HEK293 (cell line): ENCODE data around the gene NRG2.

Source experiments
- GLIS1 ChIP-seq: fragments of 450-650 bp; formaldehyde crosslinking; IDR thresholded peaks from 2 replicates; pipeline ENCODE4 v1.5.1; 2016; ENCODE audit warnings: missing biosample characterization, missing genetic modification characterization
- KLF16 ChIP-seq: fragments of 450-650 bp; formaldehyde crosslinking; IDR thresholded peaks from 2 replicates; pipeline ENCODE4 v1.5.1; 2017; ENCODE audit warnings: missing biosample characterization, missing genetic modification characterization
- PRDM1 ChIP-seq: fragments of 450-650 bp; formaldehyde crosslinking; IDR thresholded peaks from 2 replicates; pipeline ENCODE4; 2016; ENCODE audit warnings: missing biosample characterization, missing genetic modification characterization
- REPIN1 ChIP-seq: fragments of 450-650 bp; formaldehyde crosslinking; IDR thresholded peaks from 2 replicates; pipeline ENCODE4 v1.5.1; 2017; ENCODE audit warnings: missing biosample characterization, missing genetic modification characterization, low read depth
- SCRT1 ChIP-seq: fragments of 450-650 bp; formaldehyde crosslinking; IDR thresholded peaks from 2 replicates; pipeline ENCODE4 v1.5.1; 2016; ENCODE audit warnings: missing biosample characterization, missing genetic modification characterization, borderline replicate concordance
- ZBTB17 ChIP-seq: fragments of 450-650 bp; formaldehyde crosslinking; IDR thresholded peaks from 2 replicates; pipeline ENCODE4 v1.5.1; 2016; ENCODE audit warnings: missing biosample characterization, missing genetic modification characterization
- ZBTB20 ChIP-seq: fragments of 450-650 bp; formaldehyde crosslinking; IDR thresholded peaks from 2 replicates; pipeline ENCODE4 v1.5.1; 2016; ENCODE audit warnings: missing biosample characterization, missing genetic modification characterization
- ZEB2 ChIP-seq: fragments of 450-650 bp; formaldehyde crosslinking; IDR thresholded peaks from 2 replicates; pipeline ENCODE4 v1.5.1; 2016; ENCODE audit warnings: missing biosample characterization, missing genetic modification characterization
- ZFP3 ChIP-seq: fragments of 450-650 bp; formaldehyde crosslinking; IDR thresholded peaks from 2 replicates; pipeline ENCODE4 v1.5.1; 2016; ENCODE audit warnings: low read depth, missing biosample characterization, missing genetic modification characterization
- ZFP69B ChIP-seq: fragments of 450-650 bp; formaldehyde crosslinking; IDR thresholded peaks from 2 replicates; pipeline ENCODE4 v1.5.1; 2016; ENCODE audit warnings: missing biosample characterization, missing genetic modification characterization
- ZIC2 ChIP-seq: fragments of 450-650 bp; formaldehyde crosslinking; IDR thresholded peaks from 2 replicates; pipeline ENCODE4 v1.5.1; 2016; ENCODE audit warnings: missing biosample characterization, missing genetic modification characterization
- ZNF157 ChIP-seq: fragments of 450-650 bp; formaldehyde crosslinking; IDR thresholded peaks from 2 replicates; pipeline ENCODE4 v1.5.1; 2016; ENCODE audit warnings: missing biosample characterization, missing genetic modification characterization
- ZNF175 ChIP-seq: fragments of 450-650 bp; formaldehyde crosslinking; IDR thresholded peaks from 2 replicates; pipeline ENCODE4 v1.5.1; 2016; ENCODE audit warnings: missing biosample characterization, missing genetic modification characterization
- ZNF324 ChIP-seq: fragments of 450-650 bp; formaldehyde crosslinking; IDR thresholded peaks from 2 replicates; pipeline ENCODE4 v1.5.1; 2016; ENCODE audit warnings: missing biosample characterization, missing genetic modification characterization
- ZNF350 ChIP-seq: fragments of 450-650 bp; formaldehyde crosslinking; IDR thresholded peaks from 2 replicates; pipeline ENCODE4 v1.5.0; 2017; ENCODE audit warnings: missing biosample characterization, mild to moderate bottlenecking, missing genetic modification characterization
- ZNF394 ChIP-seq: fragments of 450-650 bp; formaldehyde crosslinking; IDR thresholded peaks from 2 replicates; pipeline ENCODE4 v1.5.1; 2016; ENCODE audit warnings: missing biosample characterization, missing genetic modification characterization, mild to moderate bottlenecking, moderate library complexity, borderline replicate concordance
- ZNF510 ChIP-seq: fragments of 450-650 bp; formaldehyde crosslinking; IDR thresholded peaks from 2 replicates; pipeline ENCODE4 v1.5.1; 2018; ENCODE audit warnings: mild to moderate bottlenecking, missing genetic modification characterization, missing biosample characterization; ENCODE audit not compliant: insufficient replicate concordance
- ZNF549 ChIP-seq: fragments of 450-650 bp; IDR thresholded peaks from 2 replicates; pipeline ENCODE4 v1.5.1; 2018; ENCODE audit warnings: missing biosample characterization, missing genetic modification characterization, mild to moderate bottlenecking, inconsistent platforms, moderate library complexity
- ZNF555 ChIP-seq: fragments of 450-650 bp; formaldehyde crosslinking; conservative IDR thresholded peaks from 2 replicates; pipeline ENCODE4 v1.5.1; 2017; ENCODE audit warnings: missing biosample characterization, mild to moderate bottlenecking, missing genetic modification characterization, inconsistent platforms
- ZNF596 ChIP-seq: fragments of 450-650 bp; IDR thresholded peaks from 2 replicates; pipeline ENCODE4 v1.5.0; 2018; ENCODE audit warnings: missing biosample characterization, mild to moderate bottlenecking, missing genetic modification characterization, moderate library complexity
- ZNF623 ChIP-seq: fragments of 450-650 bp; formaldehyde crosslinking; IDR thresholded peaks from 2 replicates; pipeline ENCODE4 v1.5.1; 2016; ENCODE audit warnings: missing biosample characterization, missing genetic modification characterization
- ZNF660 ChIP-seq: fragments of 450-650 bp; IDR thresholded peaks from 2 replicates; pipeline ENCODE4 v1.5.1; 2018; ENCODE audit warnings: missing biosample characterization, mild to moderate bottlenecking, missing genetic modification characterization
- ZNF707 ChIP-seq: fragments of 450-650 bp; formaldehyde crosslinking; IDR thresholded peaks from 2 replicates; pipeline ENCODE4 v1.5.1; 2016; ENCODE audit warnings: missing biosample characterization, missing genetic modification characterization
- ZNF76 ChIP-seq: fragments of 450-650 bp; formaldehyde crosslinking; IDR thresholded peaks from 2 replicates; pipeline ENCODE4; 2016; ENCODE audit warnings: low read depth, missing biosample characterization, missing genetic modification characterization, borderline replicate concordance
- ZNF843 ChIP-seq: fragments of 450-650 bp; formaldehyde crosslinking; IDR thresholded peaks from 2 replicates; pipeline ENCODE4 v1.5.1; 2016; ENCODE audit warnings: missing biosample characterization, missing genetic modification characterization
- TF ChIP-seq, protein P1 (sequence below): fragments of 450-650 bp; formaldehyde crosslinking; IDR thresholded peaks from 2 replicates; pipeline ENCODE4 v1.5.1; 2016; ENCODE audit warnings: missing biosample characterization, missing genetic modification characterization
- TF ChIP-seq, protein P2 (sequence below): fragments of 450-650 bp; formaldehyde crosslinking; IDR thresholded peaks from 2 replicates; pipeline ENCODE4 v1.5.1; 2016; ENCODE audit warnings: missing biosample characterization, missing genetic modification characterization
- TF ChIP-seq, protein P3 (sequence below): fragments of 450-650 bp; formaldehyde crosslinking; IDR thresholded peaks from 2 replicates; pipeline ENCODE4 v1.5.1; 2017; ENCODE audit warnings: missing biosample characterization, missing genetic modification characterization
- TF ChIP-seq, protein P4 (sequence below): fragments of 450-650 bp; formaldehyde crosslinking; optimal IDR thresholded peaks from 2 replicates; pipeline ENCODE3; 2016; ENCODE audit warnings: missing biosample characterization, mild to moderate bottlenecking, missing genetic modification characterization
- TF ChIP-seq, protein P5 (sequence below): fragments of 450-650 bp; formaldehyde crosslinking; IDR thresholded peaks from 2 replicates; pipeline ENCODE4 v1.5.1; 2017; ENCODE audit warnings: missing biosample characterization, missing genetic modification characterization
- TF ChIP-seq, protein P6 (sequence below): fragments of 450-650 bp; formaldehyde crosslinking; IDR thresholded peaks from 2 replicates; pipeline ENCODE4 v1.5.1; 2017; ENCODE audit warnings: missing biosample characterization, missing genetic modification characterization

Gene NRG2

DNA sequence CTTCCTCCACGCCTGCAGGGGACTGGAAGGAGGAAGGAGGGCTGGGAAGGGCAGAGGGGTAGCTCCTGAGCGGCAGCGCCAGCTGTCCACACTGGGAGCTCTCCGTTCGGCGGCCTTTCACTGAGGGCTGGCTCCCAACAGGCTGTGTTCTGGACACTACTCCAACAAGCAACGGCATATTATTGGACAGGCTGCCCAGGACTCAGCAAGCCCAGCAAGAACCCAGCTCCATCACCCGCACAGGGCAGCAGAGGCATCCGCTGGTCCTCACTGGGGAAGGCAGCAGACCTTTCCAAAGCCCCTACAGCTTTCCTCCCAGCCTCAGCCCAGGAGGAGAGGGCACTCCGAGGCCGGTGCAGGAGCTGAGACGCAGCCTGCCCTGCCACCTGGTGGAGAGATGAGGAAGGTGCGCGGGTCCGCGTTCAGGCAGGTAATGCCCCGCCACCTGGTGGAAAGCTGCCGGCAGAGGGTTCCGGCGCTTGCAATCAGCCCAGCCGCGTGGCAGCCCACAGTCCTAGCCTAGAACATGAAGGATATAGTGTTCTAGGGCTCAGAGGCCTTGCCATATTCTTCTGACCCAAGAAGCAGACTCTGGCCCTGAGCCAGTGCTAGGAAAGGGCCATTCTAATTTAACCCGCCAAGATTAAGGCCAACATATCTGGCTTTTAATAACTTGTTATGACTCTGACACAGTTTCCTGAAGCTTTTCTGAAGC is 74.4 kb downstream of the NRG2 start (continued):
- TF ChIP-seq, protein P1, sequence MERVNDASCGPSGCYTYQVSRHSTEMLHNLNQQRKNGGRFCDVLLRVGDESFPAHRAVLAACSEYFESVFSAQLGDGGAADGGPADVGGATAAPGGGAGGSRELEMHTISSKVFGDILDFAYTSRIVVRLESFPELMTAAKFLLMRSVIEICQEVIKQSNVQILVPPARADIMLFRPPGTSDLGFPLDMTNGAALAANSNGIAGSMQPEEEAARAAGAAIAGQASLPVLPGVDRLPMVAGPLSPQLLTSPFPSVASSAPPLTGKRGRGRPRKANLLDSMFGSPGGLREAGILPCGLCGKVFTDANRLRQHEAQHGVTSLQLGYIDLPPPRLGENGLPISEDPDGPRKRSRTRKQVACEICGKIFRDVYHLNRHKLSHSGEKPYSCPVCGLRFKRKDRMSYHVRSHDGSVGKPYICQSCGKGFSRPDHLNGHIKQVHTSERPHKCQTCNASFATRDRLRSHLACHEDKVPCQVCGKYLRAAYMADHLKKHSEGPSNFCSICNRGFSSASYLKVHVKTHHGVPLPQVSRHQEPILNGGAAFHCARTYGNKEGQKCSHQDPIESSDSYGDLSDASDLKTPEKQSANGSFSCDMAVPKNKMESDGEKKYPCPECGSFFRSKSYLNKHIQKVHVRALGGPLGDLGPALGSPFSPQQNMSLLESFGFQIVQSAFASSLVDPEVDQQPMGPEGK (tag by site-specific recombination): 0 out of 2 replicates have a peak, but pooled peaks have one; percentile 42
- 0 out of 2 replicates have a peak, but pooled peaks have one; percentile 54 for TF ChIP-seq KLF16 (tag by site-specific recombination)
- TF ChIP-seq, protein P2, sequence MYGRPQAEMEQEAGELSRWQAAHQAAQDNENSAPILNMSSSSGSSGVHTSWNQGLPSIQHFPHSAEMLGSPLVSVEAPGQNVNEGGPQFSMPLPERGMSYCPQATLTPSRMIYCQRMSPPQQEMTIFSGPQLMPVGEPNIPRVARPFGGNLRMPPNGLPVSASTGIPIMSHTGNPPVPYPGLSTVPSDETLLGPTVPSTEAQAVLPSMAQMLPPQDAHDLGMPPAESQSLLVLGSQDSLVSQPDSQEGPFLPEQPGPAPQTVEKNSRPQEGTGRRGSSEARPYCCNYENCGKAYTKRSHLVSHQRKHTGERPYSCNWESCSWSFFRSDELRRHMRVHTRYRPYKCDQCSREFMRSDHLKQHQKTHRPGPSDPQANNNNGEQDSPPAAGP (tag by site-specific recombination): peak; percentile 79
- TF ChIP-seq ZBTB17: peak; percentile 70
- TF ChIP-seq ZEB2: peak; percentile 90
- TF ChIP-seq, protein P3, sequence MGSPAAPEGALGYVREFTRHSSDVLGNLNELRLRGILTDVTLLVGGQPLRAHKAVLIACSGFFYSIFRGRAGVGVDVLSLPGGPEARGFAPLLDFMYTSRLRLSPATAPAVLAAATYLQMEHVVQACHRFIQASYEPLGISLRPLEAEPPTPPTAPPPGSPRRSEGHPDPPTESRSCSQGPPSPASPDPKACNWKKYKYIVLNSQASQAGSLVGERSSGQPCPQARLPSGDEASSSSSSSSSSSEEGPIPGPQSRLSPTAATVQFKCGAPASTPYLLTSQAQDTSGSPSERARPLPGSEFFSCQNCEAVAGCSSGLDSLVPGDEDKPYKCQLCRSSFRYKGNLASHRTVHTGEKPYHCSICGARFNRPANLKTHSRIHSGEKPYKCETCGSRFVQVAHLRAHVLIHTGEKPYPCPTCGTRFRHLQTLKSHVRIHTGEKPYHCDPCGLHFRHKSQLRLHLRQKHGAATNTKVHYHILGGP: no peak
- TF ChIP-seq ZFP3 (tag by site-specific recombination): no peak
- TF ChIP-seq ZNF324 (tag by site-specific recombination): 0 out of 2 replicates have a peak, but pooled peaks have one; percentile 58
- peak; percentile 92 for TF ChIP-seq ZNF660
- peak; percentile 28; the same call in 1 of the 2 replicates for TF ChIP-seq ZNF76 (tag by site-specific recombination)
- no peak for TF ChIP-seq ZNF157 (tag by site-specific recombination)
- 0 out of 2 replicates have a peak, but pooled peaks have one; percentile 25 for TF ChIP-seq ZIC2
- no peak for TF ChIP-seq ZNF510 (tag by site-specific recombination)
- no peak for TF ChIP-seq ZNF555 (tag by site-specific recombination)
- TF ChIP-seq, protein P4, sequence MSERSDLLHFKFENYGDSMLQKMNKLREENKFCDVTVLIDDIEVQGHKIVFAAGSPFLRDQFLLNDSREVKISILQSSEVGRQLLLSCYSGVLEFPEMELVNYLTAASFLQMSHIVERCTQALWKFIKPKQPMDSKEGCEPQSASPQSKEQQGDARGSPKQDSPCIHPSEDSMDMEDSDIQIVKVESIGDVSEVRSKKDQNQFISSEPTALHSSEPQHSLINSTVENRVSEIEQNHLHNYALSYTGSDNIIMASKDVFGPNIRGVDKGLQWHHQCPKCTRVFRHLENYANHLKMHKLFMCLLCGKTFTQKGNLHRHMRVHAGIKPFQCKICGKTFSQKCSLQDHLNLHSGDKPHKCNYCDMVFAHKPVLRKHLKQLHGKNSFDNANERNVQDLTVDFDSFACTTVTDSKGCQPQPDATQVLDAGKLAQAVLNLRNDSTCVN (tag by site-specific recombination): peak; percentile 50
- no peak for TF ChIP-seq REPIN1 (tag by site-specific recombination)
- TF ChIP-seq PRDM1 (tag by site-specific recombination): no peak
- 0 out of 2 replicates have a peak, but pooled peaks have one; percentile 46 for TF ChIP-seq ZNF843
- no peak for TF ChIP-seq ZNF175 (tag by site-specific recombination)
- no peak for TF ChIP-seq ZNF623 (tag by site-specific recombination)
- TF ChIP-seq ZNF596 (tag by site-specific recombination): no peak
- TF ChIP-seq ZNF707 (tag by site-specific recombination): no peak
- TF ChIP-seq ZBTB20 (tag by site-specific recombination): 0 out of 2 replicates have a peak, but pooled peaks have one; percentile 15
- TF ChIP-seq, protein P5, sequence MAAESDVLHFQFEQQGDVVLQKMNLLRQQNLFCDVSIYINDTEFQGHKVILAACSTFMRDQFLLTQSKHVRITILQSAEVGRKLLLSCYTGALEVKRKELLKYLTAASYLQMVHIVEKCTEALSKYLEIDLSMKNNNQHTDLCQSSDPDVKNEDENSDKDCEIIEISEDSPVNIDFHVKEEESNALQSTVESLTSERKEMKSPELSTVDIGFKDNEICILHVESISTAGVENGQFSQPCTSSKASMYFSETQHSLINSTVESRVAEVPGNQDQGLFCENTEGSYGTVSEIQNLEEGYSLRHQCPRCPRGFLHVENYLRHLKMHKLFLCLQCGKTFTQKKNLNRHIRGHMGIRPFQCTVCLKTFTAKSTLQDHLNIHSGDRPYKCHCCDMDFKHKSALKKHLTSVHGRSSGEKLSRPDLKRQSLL (tag by site-specific recombination): peak; percentile 59; the same call in 1 of the 2 replicates
- TF ChIP-seq, protein P6, sequence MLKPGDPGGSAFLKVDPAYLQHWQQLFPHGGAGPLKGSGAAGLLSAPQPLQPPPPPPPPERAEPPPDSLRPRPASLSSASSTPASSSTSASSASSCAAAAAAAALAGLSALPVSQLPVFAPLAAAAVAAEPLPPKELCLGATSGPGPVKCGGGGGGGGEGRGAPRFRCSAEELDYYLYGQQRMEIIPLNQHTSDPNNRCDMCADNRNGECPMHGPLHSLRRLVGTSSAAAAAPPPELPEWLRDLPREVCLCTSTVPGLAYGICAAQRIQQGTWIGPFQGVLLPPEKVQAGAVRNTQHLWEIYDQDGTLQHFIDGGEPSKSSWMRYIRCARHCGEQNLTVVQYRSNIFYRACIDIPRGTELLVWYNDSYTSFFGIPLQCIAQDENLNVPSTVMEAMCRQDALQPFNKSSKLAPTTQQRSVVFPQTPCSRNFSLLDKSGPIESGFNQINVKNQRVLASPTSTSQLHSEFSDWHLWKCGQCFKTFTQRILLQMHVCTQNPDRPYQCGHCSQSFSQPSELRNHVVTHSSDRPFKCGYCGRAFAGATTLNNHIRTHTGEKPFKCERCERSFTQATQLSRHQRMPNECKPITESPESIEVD (tag by site-specific recombination): no peak
- TF ChIP-seq GLIS1 (tag by site-specific recombination): peak; percentile 22; the same call in 1 of the 2 replicates
- peak; percentile 31; the same call in 1 of the 2 replicates for TF ChIP-seq ZNF394 (tag by site-specific recombination)
- no peak for TF ChIP-seq ZNF549 (tag by site-specific recombination)
- TF ChIP-seq SCRT1 (tag by site-specific recombination): no peak
- TF ChIP-seq ZNF350: no peak
- TF ChIP-seq ZFP69B (tag by site-specific recombination): 0 out of 2 replicates have a peak, but pooled peaks have one; percentile 32
